SK-N-SH (cell line): ENCODE results near the gene AP4B1.

Experiments
- GATA2 ChIP-seq: sonication (generic); formaldehyde crosslinking; IDR thresholded peaks from 2 replicates; pipeline ENCODE4 v1.5.0; 2020; ENCODE audit warnings: mild to moderate bottlenecking, missing genetic modification reagents
- POLR2AphosphoS5 ChIP-seq: IDR thresholded peaks from 2 replicates; pipeline ENCODE4 v1.6.1; 2012; ENCODE audit warnings: low read depth, low read length

DNA sequence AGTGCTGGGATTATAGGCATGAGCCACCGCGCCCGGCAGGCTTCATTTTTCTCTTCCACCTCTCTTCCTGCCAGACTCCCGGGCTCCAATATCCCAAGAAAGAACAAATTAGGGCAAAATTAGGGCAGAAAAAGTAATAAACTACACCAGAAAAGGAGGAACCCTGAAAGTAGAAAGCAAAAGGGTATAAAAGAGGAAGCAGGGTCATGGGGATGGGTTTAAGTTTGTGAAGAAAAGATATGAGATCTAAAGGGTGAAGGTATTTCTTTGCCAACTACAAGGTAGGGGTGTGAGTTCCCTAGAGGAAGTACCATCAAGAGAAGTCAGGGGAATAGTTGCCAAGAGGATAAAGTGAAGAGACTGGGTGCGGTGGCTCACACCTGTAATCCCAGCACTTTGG lies 43.0 kb downstream of the AP4B1 start:
- TF ChIP-seq GATA2 (CRISPR knock-in tag) (no peak), POLR2AphosphoS5 (no peak)
